Testis (tissue), 3 donors: ENCODE measurements around the gene CHRNB4. TPM values are rescaled to one million over a fixed set of nuclear protein-coding genes. Genes with fewer than 3 reads are reported as not detected.

Experiments used
- DNase-seq: peaks from one replicate; pipeline ENCODE4 v3.0.0-alpha.2; 2019
- H3K27ac ChIP-seq, 2 donors: fragments of 200-600 bp; sonication (generic); one replicate each; pipeline ENCODE4 v1.5.1; 2019
- H3K27me3 ChIP-seq: fragments of 200-600 bp; sonication (generic); one replicate; pipeline ENCODE4 v1.5.1; 2019
- H3K36me3 ChIP-seq: fragments of 200-600 bp; sonication (generic); one replicate; pipeline ENCODE4 v1.5.1; 2017; ENCODE audit warnings: low read depth; ENCODE audit errors: missing control alignments
- H3K4me1 ChIP-seq: fragments of 200-600 bp; sonication (generic); one replicate; pipeline ENCODE4 v1.5.1; 2019
- H3K4me3 ChIP-seq, 2 donors: fragments of 200-600 bp; sonication (generic); one replicate each; pipeline ENCODE4 v1.5.1; 2017 to 2019
- H3K9me3 ChIP-seq: fragments of 200-600 bp; sonication (generic); one replicate; pipeline ENCODE4 v1.5.1; 2017
- CTCF ChIP-seq, 3 experiments: fragments of 450-650 bp in 2 of 3; fragments of 200-600 bp in 1 of 3; sonication (generic) in 1 of 3; IDR thresholded peaks; one replicate each; pipeline ENCODE4 v1.5.1; 2016 to 2019; ENCODE audit warnings: antibody characterized with exemption in 3 of 3, mild to moderate bottlenecking in 2 of 3, moderate library complexity in 1 of 3
- POLR2A ChIP-seq: fragments of 450-650 bp; IDR thresholded peaks from one replicate; pipeline ENCODE4 v1.6.1; 2017; ENCODE audit warnings: antibody characterized with exemption, mild to moderate bottlenecking, moderate library complexity
- WGBS, 2 donors: methylation state at CpG; one replicate each; pipeline ENCODE4 v1.1.5; 2018; 5-methylcytosine and 5-hydroxymethylcytosine counted together
- intact Hi-C: fragments of 100-400 bp; cut with DNase I; formaldehyde crosslinking; loops from one replicate; pipeline ENCODE4 v1.15.1; 2023; ENCODE audit warnings: low total_unique reads
- polyA plus RNA-seq: library from polyadenylated mRNA; stranded (reverse); fragments of 350-450 nt; fragmentation: Illumina TruSeq; extraction: RNeasy Lipid Tissue Mini Kit (QIAGEN cat#74804); gene quantifications from one replicate; pipeline ENCODE4 v1.2.3, GENCODE V29; 2014; ENCODE audit warnings: low read depth, low replicate concordance; ENCODE audit not compliant: insufficient read depth
- total RNA-seq, 2 donors: library from RNA; depleted of rRNA; stranded (reverse); fragments of >200 nt; gene quantifications; one replicate each; pipeline ENCODE4 v1.2.3, GENCODE V29; 2016

The CHRNB4 gene
- total and polyA plus RNA-seq, 3 donors from 2014 or later, result 7.4 to 13.1 (median 8.0) TPM

- intact Hi-C loops, result no loop called here
- TF ChIP-seq POLR2A (no peak), CTCF (IDR thresholded peaks at IDR 0.05) (no peak)
- H3K27me3 ChIP-seq, result no peaks in the 10 kb centered on the region
- WGBS, 2 donors, result 81 to 87% methylated on average over 11 to 12 of the region's 12 CpGs
- H3K27ac ChIP-seq, result no peak overlapping the region
- DNase-seq, result no peak
- H3K36me3 ChIP-seq, result no peaks in the 10 kb centered on the region
- no peaks in the 10 kb centered on the region for H3K9me3 ChIP-seq
- H3K4me1 ChIP-seq, result no peaks in the 10 kb centered on the region
- no peak overlapping the region for H3K4me3 ChIP-seq
These were observed 15.3 kb downstream of the CHRNB4 start for GRCh38 chr15:78625606-78626280.

GRCh38 chr15:78624651-78625590, 16.1 kb downstream of the CHRNB4 start:
- 90 to 93% methylated on average over 13 to 16 of the region's 17 CpGs for WGBS, 2 donors
- no peak overlapping the region for H3K4me3 ChIP-seq
- H3K4me1 ChIP-seq, result peaks cover 3% of the 10 kb centered on the region
- no peak overlapping the region for H3K27ac ChIP-seq
- H3K36me3 ChIP-seq, result no peaks in the 10 kb centered on the region
- intact Hi-C loops, result no loop called here
- DNase-seq, result no peak
- TF ChIP-seq CTCF (IDR thresholded peaks at IDR 0.05), result no peak
- TF ChIP-seq POLR2A, result no peak
- no peaks in the 10 kb centered on the region for H3K9me3 ChIP-seq
- no peaks in the 10 kb centered on the region for H3K27me3 ChIP-seq

GRCh38 chr15:78623786-78624497, 17.1 kb downstream of the CHRNB4 start:
- no peaks in the 10 kb centered on the region for H3K9me3 ChIP-seq
- H3K36me3 ChIP-seq, result no peaks in the 10 kb centered on the region
- no peak for DNase-seq
- no peaks in the 10 kb centered on the region for H3K27me3 ChIP-seq
- H3K4me3 ChIP-seq, result no peak overlapping the region
- 91 to 94% methylated on average over 7 of the region's 7 CpGs for WGBS, 2 donors
- H3K4me1 ChIP-seq, result peaks cover 4% of the 10 kb centered on the region
- TF ChIP-seq CTCF (IDR thresholded peaks at IDR 0.05) (no peak), POLR2A (no peak)
- intact Hi-C loops, result no loop called here
- H3K27ac ChIP-seq, result no peak overlapping the region

GRCh38 chr15:78621810-78622402, 19.1 kb downstream of the CHRNB4 start:
- DNase-seq, result no peak
- no peaks in the 10 kb centered on the region for H3K27me3 ChIP-seq
- no peaks in the 10 kb centered on the region for H3K9me3 ChIP-seq
- H3K36me3 ChIP-seq, result no peaks in the 10 kb centered on the region
- no peak overlapping the region for H3K27ac ChIP-seq
- 59 to 71% methylated on average over 10 of the region's 10 CpGs for WGBS, 2 donors
- no peak overlapping the region for H3K4me3 ChIP-seq
- TF ChIP-seq POLR2A (no peak), CTCF (IDR thresholded peaks at IDR 0.05) (no peak)
- peaks cover 4% of the 10 kb centered on the region for H3K4me1 ChIP-seq
- intact Hi-C loops, result no loop called here
